HG03565 (cell line): ENCODE results near the gene DOCK9.

Experiments used
- ATAC-seq: cut with Tn5 transposase; IDR thresholded peaks from one replicate; pipeline ENCODE4 v1.9.1; 2021; ENCODE audit warnings: mild to moderate bottlenecking, moderate library complexity; ENCODE audit not compliant: unreplicated experiment

The DOCK9 gene

DNA sequence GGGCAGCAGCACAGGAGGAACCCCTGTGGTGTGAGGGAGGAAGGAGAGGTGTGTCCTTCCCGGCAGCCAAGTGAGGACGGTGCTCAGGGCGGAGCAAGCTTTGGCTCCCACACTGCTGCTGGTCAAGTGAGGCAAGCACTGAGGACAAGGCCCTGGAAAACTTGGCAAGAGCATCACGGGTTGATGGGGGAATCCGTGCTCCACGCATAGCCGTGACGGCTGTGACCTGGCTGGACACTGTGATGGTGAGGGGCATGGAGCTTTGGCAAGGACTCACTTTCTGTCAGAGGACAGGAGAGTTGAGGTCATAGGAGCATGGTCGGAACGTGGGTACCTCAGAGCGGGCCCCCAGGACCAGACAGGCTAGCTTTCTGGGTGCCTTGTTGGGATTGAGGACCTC lies 196.4 kb downstream of the DOCK9 start:
- ATAC-seq: no peak

DNA sequence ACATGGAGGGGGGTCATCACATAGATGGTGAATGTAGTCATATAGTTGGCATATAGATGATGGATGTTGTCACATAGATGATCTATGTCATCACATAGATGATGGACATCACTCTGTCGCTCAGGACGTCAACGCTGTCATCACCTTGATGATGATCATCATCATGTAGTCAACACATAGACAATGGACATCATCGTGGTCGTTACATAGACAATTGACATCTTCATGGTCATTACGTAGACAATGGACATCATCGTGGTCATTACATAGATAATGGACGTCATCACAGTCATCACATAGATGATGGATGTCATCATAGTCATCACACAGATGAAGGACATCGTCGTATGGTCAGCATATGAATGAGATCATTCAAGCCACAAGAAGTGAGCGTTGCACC lies 196.8 kb downstream of the DOCK9 start:
- no peak for ATAC-seq

DNA sequence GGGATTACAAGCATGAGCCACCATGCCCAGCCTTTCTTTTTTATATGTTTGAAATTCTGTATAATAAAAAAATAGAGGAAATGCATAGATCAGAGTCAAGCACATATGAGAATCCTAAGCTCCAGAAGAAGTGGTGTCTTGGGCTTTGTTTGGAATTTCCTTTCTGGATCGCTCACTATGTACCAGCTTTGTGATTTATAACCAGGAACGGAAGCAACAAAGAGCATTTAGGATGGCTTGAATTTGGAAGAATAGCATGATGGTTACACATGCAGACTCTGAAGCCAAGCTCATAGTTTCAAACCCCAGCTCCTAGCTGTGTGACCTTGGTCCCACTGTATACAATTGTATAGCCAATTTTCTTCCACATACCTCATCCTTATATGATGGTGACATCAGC lies 197.4 kb downstream of the DOCK9 start:
- no peak for ATAC-seq

DNA sequence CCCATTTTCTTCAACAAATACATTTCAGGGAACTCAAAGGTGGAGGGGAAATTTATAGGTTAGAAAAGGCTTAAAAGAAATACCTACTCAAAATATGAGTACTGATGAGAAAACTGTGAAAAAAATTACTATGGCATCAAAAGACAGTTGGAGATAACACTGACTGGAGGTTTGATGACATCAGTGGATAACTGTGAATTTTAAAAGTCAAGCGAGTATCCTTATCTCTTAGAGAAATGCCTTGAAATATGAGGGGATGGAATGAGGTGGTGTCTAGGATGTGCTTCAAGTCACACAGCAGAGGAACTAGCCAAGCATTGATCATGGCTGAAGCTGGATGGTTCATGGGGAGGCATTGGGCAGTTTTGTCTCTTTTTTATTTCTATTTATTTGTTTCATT lies 198.2 kb downstream of the DOCK9 start:
- ATAC-seq: no peak

DNA sequence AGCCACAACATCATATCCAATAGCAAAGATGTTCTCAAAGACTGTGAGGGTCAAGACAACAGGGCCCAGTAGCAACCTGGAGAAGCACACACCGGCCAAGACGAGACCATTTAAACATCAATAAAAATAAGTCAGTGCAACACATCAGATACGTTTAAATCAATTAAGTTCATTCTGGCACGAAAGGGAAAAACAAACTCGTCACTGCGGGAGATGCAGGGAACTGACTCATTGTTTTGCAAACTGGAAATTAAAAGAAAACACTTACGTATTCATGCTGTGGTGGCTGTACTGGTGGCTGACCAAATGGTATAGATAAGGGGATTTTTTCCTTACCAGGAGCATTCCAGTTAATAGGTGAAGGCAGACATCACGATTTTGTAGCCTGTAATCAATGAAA lies 199.1 kb downstream of the DOCK9 start:
- no peak for ATAC-seq

DNA sequence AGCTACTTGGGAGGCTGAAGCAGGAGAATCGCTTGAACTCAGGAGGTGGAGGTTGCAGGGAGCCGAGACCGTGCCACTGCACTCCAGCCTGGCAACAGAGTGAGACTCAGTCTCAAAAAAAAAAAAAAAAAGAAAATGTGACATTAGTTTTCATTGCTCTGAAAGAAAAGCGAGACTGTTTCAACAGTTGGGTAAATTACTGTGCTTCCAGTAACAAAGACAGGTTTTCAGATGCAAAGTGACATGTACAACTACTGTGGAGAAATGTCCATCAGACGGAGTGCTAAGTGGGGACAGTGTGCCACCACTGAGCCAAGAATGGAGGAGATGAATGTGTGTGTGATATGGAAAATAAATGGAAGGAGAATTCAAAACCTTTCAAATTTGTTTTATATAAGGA lies 201.2 kb downstream of the DOCK9 start:
- no peak for ATAC-seq

DNA sequence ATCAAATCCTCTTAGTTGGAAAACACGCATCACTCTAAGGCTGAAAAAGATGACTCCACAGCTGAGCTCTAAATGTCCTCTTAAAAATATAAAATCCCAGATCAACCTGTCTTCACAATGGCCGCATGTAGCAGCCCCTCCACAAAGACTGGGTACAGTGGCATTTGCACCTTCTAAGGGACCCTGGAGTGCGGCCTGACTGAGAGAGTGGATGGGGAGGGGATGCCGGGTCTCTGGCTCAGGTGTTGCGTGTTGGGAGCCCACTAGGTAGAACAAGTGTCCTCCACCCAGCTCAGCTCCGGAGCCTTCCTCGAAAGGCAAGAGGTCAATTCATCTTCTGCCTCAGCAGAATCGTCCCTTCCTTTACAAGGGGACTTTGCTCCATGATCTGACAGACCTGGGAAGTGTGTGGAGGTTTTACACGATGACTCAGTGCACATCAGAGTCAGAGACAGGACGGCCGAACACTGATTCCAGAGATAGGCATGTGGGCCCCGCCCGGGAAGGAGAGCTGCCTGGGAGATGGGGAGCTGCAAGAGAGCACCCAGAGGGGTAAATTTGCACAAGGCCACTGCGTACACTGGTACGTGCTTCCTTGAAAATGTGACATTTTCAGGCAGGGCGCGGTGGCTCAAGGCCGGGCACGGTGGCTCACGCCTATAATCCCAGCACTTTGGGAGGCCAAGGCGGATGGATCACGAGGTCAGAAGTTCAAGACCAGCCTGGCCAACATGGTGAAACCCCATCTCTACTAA lies 201.8 kb downstream of the DOCK9 start:
- ATAC-seq: no peak

DNA sequence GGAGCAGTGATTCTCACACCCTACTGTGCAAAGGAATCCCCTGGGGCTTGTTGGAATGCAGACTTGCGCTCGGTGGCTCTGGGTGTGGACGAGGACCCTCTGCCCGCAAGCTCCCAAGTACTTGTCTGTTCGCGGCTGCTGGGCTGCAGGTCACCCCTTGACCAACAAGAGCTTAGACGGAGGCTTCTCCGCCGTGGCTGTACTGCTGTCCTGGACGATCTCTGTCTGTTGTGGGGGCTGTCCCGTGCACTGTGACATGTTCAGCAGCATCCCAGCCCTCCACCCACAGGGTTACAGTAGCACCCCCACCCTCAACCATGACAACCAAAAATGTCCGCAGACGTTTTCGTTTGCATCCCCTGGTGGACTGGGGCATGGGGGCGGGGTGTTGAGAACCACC lies 202.5 kb downstream of the DOCK9 start:
- no peak for ATAC-seq

DNA sequence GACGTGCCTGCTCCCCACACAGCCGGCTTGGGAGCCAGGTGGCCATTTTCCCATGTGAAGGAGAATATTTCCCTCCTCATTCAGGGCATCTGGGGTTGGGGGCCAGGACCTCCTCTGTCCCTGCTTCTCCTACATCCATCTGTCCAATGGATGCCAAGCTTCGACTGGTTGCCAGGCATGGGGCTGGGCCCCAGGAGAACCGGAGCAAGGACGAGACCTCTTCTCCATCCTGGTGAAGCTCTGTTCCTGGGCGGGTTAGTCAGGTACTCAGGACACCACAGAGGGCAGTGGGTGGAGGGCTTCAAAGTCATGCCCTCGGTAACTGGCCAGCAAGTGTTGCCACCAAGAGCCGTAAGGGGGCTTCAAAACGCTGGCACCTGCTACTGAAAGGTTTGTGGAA lies 203.1 kb downstream of the DOCK9 start:
- no peak for ATAC-seq

DNA sequence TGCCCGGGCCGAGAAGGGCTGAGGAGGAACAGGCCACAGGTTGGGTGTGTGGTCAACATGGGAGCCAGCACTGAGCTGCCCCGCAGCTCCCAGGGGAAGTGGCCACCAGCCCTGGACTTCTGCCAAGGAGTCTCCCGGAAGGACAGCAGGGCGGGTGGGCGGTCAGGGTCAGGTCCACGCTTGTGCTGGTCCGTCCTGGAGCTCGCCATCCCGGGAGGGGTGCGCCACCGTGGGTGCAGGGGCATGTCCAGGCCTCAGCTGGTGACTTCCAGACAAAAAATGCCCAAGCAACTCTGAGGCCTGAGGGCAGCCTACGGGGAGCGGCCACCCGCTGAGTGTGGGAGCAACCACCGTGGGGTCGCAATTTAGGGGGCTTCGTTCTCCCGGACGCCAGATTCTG lies 203.9 kb downstream of the DOCK9 start:
- no peak for ATAC-seq

DNA sequence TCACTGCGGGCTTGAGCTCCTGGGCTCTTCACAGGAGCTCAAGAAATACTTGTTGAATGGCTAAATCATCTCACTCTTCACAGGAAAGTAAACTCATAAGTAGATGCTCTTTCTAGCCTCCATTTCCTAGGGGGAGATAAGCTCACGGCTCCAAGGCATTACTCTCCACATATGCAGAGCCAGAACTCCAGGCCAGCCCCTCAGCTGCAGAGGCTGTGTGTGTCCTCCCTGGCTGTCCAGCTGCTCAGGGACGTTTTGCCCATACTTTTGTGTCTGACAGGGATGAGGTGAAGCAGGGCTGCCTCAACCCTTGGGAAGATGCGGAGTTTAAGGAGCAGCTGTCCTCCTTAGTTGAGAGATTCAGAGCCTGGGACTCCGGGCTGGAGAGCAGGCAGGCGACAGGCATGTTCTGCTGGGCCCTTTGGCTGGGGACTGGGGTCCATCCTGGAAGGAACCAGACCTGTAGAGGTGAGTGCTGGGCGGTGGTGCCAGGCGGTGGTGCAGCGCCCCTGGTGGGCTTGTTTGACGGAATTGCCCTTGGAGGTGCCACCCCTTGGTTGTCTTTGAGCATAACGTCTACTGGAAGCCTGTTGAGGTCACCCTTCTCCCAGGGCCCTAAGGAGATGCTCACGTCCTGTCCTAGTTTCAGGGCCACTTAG lies 204.9 kb downstream of the DOCK9 start:
- ATAC-seq: no peak

DNA sequence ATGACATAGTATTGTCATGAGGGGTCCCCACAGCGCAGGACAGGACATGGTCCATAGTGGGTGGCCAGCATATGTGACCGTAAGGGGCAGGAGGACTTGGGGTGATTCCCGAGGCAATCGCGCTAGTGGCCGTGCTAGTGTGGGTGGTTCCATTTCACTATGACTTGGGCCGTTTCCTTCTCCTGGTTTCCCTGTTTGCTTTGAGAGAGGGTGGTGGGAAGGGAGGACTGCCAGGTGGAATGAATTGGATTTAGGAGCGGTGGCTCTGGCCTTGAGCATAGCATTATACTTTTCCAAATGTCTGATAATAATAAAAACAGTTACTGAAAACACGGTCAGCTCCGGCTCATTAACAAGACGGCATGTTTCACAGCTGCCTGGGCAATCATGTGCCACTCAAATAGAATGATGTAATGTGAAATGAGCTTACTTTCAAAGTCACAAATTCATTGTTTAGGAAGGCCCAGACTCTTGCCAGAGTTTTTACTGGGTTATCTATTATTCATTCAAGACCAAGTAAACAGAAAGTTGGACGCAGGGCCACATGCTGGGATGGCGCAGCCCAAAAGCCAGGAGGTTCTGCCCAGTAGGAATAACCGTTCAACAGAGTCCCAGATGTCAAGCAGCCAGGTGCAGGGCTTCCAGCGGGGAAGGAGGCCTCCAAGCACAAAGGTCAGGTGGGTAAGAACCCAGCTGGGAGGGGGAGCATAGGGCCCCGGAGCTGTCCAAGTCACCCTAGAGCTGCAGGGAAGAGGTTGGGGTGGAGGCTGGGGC lies 205.8 kb downstream of the DOCK9 start:
- ATAC-seq: no peak

DNA sequence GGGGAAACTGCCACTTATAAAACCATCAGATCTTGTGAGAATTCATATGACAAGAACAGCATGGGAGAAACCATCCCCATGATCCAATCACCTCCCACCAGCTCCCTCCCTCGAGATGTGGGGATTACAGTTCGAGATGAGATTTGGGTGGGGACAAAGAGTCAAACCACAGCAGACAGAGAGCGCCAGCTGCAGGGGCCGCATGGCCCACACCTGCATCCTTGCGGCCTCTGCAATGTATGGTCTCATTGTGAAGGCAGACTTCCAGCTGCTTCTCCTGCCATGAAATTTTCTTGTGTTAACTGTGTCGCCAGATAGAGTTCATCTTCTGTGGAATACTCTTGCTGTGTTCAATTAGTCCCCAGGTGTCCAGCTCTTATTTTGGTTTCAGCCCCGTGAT lies 208.1 kb downstream of the DOCK9 start:
- no peak for ATAC-seq

DNA sequence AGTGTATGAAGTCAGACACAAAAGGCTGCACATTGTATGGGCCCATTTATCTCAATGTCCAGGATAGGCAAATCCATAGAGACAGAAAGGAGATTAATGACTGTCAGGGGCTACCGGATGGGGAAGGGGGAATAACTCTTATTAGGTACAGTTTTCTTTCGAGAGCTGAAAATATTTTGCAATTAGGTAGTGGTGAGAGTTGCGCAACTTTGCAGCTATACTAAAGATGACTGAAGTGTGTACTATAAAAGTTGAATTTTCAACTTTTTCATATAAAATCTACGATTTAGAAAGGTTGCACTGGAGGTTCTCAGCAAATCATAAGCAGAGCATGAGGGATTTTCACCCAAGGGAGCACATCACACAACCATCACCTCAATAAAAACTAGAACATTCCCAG lies 209.3 kb downstream of the DOCK9 start:
- no peak for ATAC-seq

DNA sequence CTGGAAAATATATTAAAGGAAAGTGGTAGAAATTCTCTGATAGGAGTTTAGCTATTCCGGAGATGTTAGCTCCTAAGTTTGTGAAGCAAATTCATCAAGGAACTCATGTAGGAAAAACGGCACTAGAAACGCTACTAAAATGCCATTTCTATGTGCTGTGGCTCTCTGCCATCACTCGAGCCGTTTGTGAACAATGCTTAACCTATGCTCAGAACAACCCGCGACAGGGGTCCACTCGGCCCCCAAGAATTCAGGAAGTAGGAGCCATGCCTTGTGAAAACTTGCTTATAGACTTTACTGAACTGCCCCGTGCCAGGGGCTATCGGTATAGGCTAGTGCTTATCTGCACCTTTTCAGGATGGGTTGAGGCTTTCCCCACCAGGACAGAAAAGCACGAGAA lies 211.2 kb downstream of the DOCK9 start:
- no peak for ATAC-seq

DNA sequence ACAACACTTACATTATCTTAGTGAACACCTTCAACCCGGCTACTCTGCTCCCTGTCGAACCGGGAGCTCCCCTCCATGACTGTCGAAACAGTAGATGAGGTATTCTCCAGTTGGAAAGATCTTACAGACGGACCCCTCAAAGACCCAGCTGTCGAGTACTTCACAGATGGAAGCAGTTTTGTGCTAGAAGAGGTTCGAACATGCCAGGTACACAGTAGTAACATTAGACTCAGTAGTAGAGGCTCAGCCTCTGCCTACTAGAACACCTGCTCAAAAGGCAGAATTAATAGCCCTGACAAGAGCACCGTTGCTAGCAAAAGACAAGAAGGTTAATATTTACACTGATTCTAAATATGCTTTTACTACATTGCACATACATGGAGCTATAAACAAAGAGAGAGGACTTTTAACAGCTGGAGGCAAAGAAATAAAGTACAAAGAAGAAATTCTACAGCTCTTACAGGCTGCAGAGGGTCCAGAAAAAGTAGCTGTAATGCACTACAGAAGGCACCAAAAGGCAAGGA lies 211.8 kb downstream of the DOCK9 start:
- ATAC-seq: no peak

DNA sequence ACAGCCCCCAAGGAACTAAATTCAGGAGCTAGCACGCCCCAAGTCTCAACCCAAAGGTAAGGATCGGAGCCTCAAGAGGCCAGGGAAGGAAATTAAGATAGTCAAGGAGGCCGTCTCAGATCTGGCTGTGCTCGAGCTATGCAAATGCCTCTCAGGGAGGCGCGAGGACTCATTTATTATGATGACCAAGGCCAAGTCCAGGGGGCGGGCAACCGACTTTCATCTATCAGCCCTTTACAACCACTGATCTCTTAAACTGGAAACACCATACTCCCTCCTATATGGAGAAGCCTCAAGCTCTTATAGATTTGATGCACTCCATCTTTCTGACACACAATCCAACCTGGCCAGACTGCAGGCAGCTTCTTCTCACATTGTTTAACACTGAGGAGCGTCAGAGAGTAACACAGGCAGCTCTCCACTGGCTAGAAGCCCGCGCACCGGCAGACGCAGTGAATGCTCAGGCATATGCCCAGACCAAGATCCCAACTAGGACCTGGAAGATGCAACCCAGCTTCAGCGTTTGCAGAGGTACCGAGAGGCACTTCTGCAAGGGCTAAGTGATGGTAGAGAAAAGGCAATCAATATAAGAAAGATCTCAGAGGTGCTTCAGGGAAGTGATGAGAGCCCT lies 215.8 kb downstream of the DOCK9 start:
- no peak for ATAC-seq

DNA sequence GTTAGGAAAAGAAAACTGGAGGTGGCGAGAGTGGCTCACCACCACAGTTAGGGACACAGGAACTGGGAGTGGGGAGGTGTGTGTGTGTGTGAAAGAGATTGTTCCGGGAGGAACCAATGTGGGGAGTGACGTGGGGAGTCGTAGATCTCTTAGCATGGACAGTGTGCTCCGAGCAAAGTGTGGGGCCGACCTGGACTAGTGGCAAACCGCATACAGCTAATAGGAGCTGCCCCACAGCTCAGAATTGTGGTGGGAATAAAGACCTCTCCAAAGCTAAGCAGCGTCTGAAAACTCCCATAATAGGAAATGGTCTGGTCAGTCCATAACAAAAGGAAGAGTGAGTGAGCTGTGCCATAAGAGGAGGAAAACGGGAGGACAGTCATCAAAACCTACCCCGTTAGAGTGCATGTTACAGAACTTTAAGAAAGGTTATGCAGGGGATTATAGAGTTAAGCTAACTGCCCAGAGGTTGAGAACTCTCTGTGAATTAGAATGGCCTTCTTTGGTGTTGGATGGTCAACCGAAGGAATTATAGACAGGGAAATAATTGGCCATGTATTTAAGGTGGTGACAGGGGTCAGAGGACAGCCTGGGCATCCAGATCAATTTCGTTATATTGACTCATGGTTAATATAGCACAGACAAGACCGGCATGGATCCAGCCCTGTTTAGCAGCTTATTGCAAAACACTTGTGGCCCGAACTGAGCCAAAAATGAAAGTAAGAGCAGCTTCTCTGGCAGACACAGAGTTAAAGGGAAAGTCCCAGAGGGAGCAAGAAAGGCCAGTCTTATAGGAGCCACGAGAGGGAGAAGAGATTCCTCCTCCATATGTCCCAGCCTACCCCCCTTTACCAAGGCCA lies 216.5 kb downstream of the DOCK9 start:
- peak; percentile 82 for ATAC-seq

DNA sequence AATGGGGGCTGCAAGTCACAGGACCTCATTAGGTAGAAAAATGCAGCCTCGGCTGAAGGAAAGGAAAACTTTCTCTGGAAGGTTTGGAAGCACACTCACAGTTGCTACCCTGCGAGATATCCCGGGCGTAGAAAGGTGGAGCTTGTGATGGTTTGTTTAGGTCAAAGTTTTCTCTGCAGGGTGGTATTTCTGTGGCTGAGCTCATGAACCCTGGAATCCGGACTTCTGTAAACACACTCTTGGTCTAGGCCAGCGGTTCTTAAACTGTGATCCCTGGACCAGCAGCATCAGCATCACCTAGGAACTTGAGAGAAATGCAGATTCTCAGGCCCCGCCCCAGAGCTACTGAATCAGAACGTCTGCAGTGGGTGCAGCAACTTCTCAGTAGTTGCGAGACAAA lies 222.1 kb downstream of the DOCK9 start:
- no peak for ATAC-seq

DNA sequence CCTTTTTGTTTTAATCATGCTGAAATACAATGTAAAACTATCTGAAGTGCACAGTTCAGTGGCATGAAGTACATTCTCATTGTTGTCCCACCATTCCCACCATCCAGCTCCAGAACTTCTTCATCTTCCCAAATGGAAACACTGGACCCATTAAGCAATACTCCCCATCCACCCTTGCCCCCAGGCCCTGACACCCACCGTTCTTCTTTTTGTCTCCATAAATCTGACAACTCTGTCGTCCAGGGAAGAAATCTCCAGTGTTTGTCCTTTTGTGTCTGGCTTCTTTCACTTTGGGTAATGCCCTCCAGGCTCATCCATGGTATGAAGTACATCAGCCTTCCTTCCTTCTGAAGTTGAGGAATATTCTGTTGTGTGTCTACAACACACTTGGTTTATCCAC lies 222.7 kb downstream of the DOCK9 start:
- no peak for ATAC-seq
